ENCODE measurements around the gene ZBTB9. TPM values are rescaled to one million over a fixed set of nuclear protein-coding genes. Genes with fewer than 3 reads are reported as not detected.

The ZBTB9 gene
- total RNA-seq, 1 experiment from 2014 or later, result 19.4 TPM

DNA sequence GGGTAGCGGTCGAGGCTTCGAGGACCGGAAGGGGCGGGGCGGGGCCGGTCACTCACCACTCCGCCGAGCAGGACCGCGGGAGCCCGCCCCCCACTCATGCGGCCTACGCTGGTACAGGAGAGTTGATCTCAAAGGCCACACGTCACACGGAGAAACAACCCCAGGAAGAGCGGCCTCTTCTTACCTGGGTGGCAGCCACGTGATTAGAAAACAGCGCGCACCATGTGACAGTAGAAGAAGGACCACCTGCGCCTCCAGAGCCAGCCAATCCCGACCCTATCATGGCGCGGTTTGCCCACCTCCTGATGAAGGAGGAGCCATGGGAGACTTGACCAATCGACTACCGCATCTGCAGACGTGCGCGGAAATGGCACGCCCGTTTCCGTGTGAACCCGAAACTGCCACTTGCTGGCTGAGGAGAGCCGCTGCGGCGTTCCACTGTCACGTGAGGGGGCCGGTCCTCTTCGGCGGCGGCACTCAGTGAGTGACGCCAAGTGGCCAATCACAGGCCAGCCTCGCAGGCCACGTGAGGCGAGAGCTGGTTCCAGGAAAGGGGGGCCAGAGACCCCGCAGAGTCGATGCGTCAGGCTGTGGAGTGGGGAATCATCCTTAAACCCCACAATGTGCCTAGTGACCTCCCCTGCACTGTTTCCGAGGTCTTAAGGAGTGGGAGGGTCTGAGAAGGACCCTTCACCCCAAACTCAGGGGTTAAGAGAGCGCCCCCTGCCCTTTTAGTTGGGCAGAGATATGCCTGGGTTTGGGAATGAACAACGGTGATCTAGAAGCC, 36.3 kb upstream of the ZBTB9 start, which contains the start of gene CUTA (continued):
- TF ChIP-seq, protein P1, sequence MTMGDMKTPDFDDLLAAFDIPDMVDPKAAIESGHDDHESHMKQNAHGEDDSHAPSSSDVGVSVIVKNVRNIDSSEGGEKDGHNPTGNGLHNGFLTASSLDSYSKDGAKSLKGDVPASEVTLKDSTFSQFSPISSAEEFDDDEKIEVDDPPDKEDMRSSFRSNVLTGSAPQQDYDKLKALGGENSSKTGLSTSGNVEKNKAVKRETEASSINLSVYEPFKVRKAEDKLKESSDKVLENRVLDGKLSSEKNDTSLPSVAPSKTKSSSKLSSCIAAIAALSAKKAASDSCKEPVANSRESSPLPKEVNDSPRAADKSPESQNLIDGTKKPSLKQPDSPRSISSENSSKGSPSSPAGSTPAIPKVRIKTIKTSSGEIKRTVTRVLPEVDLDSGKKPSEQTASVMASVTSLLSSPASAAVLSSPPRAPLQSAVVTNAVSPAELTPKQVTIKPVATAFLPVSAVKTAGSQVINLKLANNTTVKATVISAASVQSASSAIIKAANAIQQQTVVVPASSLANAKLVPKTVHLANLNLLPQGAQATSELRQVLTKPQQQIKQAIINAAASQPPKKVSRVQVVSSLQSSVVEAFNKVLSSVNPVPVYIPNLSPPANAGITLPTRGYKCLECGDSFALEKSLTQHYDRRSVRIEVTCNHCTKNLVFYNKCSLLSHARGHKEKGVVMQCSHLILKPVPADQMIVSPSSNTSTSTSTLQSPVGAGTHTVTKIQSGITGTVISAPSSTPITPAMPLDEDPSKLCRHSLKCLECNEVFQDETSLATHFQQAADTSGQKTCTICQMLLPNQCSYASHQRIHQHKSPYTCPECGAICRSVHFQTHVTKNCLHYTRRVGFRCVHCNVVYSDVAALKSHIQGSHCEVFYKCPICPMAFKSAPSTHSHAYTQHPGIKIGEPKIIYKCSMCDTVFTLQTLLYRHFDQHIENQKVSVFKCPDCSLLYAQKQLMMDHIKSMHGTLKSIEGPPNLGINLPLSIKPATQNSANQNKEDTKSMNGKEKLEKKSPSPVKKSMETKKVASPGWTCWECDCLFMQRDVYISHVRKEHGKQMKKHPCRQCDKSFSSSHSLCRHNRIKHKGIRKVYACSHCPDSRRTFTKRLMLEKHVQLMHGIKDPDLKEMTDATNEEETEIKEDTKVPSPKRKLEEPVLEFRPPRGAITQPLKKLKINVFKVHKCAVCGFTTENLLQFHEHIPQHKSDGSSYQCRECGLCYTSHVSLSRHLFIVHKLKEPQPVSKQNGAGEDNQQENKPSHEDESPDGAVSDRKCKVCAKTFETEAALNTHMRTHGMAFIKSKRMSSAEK (CRISPR knock-in tag; IDR thresholded peaks at IDR 0.05; ENCODE audit: borderline replicate concordance), result no peak
- TF ChIP-seq CREB1 (CRISPR knock-in tag; IDR thresholded peaks at IDR 0.05) (no peak), CBFB (CRISPR knock-in tag; IDR thresholded peaks at IDR 0.05; ENCODE audit: low read depth) (no peak), HMGA2 (CRISPR knock-in tag; IDR thresholded peaks at IDR 0.05) (no peak), ZNF416 (CRISPR knock-in tag; IDR thresholded peaks at IDR 0.05) (no peak), KAT7 (CRISPR knock-in tag; IDR thresholded peaks at IDR 0.05; ENCODE audit: borderline replicate concordance) (no peak), SOX15 (CRISPR knock-in tag; IDR thresholded peaks at IDR 0.05) (no peak), NFATC4 (CRISPR knock-in tag; IDR thresholded peaks at IDR 0.05) (no peak), ZNF396 (CRISPR knock-in tag; IDR thresholded peaks at IDR 0.05; ENCODE audit: borderline replicate concordance) (no peak), MYBL2 (CRISPR knock-in tag; IDR thresholded peaks at IDR 0.05) (0 out of 2 replicates have a peak, but pooled peaks have one; percentile 5), TP53 (CRISPR knock-in tag; IDR thresholded peaks at IDR 0.05) (no peak), RELA (CRISPR knock-in tag; IDR thresholded peaks at IDR 0.05; ENCODE audit: borderline replicate concordance) (no peak), NR2C2 (CRISPR knock-in tag; IDR thresholded peaks at IDR 0.05) (no peak), TEAD1 (CRISPR knock-in tag; IDR thresholded peaks at IDR 0.05) (peak; percentile 17; the same call in 1 of the 2 replicates), ZBTB21 (CRISPR knock-in tag; IDR thresholded peaks at IDR 0.05; ENCODE audit: borderline replicate concordance) (no peak), SMAD3 (CRISPR knock-in tag; IDR thresholded peaks at IDR 0.05; ENCODE audit: borderline replicate concordance) (no peak), ZNF219 (CRISPR knock-in tag; IDR thresholded peaks at IDR 0.05; ENCODE audit: borderline replicate concordance) (no peak), ZNF423 (CRISPR knock-in tag; IDR thresholded peaks at IDR 0.05) (no peak)
- TF ChIP-seq, protein P2, sequence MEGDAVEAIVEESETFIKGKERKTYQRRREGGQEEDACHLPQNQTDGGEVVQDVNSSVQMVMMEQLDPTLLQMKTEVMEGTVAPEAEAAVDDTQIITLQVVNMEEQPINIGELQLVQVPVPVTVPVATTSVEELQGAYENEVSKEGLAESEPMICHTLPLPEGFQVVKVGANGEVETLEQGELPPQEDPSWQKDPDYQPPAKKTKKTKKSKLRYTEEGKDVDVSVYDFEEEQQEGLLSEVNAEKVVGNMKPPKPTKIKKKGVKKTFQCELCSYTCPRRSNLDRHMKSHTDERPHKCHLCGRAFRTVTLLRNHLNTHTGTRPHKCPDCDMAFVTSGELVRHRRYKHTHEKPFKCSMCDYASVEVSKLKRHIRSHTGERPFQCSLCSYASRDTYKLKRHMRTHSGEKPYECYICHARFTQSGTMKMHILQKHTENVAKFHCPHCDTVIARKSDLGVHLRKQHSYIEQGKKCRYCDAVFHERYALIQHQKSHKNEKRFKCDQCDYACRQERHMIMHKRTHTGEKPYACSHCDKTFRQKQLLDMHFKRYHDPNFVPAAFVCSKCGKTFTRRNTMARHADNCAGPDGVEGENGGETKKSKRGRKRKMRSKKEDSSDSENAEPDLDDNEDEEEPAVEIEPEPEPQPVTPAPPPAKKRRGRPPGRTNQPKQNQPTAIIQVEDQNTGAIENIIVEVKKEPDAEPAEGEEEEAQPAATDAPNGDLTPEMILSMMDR (IDR thresholded peaks at IDR 0.05), result peak; percentile 45
- TF ChIP-seq, protein P3, sequence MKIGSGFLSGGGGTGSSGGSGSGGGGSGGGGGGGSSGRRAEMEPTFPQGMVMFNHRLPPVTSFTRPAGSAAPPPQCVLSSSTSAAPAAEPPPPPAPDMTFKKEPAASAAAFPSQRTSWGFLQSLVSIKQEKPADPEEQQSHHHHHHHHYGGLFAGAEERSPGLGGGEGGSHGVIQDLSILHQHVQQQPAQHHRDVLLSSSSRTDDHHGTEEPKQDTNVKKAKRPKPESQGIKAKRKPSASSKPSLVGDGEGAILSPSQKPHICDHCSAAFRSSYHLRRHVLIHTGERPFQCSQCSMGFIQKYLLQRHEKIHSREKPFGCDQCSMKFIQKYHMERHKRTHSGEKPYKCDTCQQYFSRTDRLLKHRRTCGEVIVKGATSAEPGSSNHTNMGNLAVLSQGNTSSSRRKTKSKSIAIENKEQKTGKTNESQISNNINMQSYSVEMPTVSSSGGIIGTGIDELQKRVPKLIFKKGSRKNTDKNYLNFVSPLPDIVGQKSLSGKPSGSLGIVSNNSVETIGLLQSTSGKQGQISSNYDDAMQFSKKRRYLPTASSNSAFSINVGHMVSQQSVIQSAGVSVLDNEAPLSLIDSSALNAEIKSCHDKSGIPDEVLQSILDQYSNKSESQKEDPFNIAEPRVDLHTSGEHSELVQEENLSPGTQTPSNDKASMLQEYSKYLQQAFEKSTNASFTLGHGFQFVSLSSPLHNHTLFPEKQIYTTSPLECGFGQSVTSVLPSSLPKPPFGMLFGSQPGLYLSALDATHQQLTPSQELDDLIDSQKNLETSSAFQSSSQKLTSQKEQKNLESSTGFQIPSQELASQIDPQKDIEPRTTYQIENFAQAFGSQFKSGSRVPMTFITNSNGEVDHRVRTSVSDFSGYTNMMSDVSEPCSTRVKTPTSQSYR (CRISPR knock-in tag; IDR thresholded peaks at IDR 0.05), result no peak
- TF ChIP-seq, protein P4, sequence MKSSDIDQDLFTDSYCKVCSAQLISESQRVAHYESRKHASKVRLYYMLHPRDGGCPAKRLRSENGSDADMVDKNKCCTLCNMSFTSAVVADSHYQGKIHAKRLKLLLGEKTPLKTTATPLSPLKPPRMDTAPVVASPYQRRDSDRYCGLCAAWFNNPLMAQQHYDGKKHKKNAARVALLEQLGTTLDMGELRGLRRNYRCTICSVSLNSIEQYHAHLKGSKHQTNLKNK (CRISPR knock-in tag; IDR thresholded peaks at IDR 0.05), result no peak
- TF ChIP-seq, protein P5, sequence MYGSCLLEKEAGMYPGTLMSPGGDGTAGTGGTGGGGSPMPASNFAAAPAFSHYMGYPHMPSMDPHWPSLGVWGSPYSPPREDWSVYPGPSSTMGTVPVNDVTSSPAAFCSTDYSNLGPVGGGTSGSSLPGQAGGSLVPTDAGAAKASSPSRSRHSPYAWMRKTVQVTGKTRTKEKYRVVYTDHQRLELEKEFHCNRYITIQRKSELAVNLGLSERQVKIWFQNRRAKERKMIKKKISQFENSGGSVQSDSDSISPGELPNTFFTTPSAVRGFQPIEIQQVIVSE (CRISPR knock-in tag; IDR thresholded peaks at IDR 0.05; ENCODE audit: borderline replicate concordance), result no peak
- TF ChIP-seq, protein P6, sequence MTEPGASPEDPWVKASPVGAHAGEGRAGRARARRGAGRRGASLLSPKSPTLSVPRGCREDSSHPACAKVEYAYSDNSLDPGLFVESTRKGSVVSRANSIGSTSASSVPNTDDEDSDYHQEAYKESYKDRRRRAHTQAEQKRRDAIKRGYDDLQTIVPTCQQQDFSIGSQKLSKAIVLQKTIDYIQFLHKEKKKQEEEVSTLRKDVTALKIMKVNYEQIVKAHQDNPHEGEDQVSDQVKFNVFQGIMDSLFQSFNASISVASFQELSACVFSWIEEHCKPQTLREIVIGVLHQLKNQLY (CRISPR knock-in tag; IDR thresholded peaks at IDR 0.05), result no peak
- TF ChIP-seq, protein P7, sequence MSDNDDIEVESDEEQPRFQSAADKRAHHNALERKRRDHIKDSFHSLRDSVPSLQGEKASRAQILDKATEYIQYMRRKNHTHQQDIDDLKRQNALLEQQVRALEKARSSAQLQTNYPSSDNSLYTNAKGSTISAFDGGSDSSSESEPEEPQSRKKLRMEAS (CRISPR knock-in tag; IDR thresholded peaks at IDR 0.05), result peak; percentile 94
- TF ChIP-seq, protein P8, sequence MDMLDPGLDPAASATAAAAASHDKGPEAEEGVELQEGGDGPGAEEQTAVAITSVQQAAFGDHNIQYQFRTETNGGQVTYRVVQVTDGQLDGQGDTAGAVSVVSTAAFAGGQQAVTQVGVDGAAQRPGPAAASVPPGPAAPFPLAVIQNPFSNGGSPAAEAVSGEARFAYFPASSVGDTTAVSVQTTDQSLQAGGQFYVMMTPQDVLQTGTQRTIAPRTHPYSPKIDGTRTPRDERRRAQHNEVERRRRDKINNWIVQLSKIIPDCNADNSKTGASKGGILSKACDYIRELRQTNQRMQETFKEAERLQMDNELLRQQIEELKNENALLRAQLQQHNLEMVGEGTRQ (CRISPR knock-in tag; IDR thresholded peaks at IDR 0.05), result peak; percentile 99
- TF ChIP-seq, protein P9, sequence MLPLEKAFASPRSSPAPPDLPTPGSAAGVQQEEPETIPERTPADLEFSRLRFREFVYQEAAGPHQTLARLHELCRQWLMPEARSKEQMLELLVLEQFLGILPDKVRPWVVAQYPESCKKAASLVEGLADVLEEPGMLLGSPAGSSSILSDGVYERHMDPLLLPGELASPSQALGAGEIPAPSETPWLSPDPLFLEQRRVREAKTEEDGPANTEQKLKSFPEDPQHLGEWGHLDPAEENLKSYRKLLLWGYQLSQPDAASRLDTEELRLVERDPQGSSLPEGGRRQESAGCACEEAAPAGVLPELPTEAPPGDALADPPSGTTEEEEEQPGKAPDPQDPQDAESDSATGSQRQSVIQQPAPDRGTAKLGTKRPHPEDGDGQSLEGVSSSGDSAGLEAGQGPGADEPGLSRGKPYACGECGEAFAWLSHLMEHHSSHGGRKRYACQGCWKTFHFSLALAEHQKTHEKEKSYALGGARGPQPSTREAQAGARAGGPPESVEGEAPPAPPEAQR (CRISPR knock-in tag; IDR thresholded peaks at IDR 0.05), result no peak

All from WTC11 (cell line).